Heart left ventricle (tissue), 16 donors: Measurements from ENCODE around the gene PARG. TPM values are rescaled to one million over a fixed set of nuclear protein-coding genes. Genes with fewer than 3 reads are reported as not detected.
"Not testable (repeated sequence)": the region's sequence is repeated elsewhere in the genome, so short reads cannot be mapped to it uniquely, and the experiment has no call there.

ENCODE experiments used
- ATAC-seq, 4 donors: fragments of 200-7000 bp; cut with Tn5 transposase; one replicate each; pipeline ENCODE4 v1.9.1; 2020 to 2022; ENCODE audit warnings: moderate library complexity in 4 of 4, mild to moderate bottlenecking in 3 of 4, moderate number of reproducible peaks in 1 of 4
- DNase-seq, 5 donors: peaks; one replicate each; pipeline ENCODE4 v3.0.0-alpha.2; 2020
- H3K27ac ChIP-seq, 12 donors: fragments of 200-600 bp; sonication (generic) in 4 of 12; one replicate each; pipeline versions ENCODE4 v1.5.0 to v1.8.0; 2016 to 2022; ENCODE audit warnings: mild to moderate bottlenecking in 2 of 12
- H3K27me3 ChIP-seq, 9 donors: fragments of 200-600 bp; sonication (generic) in 2 of 9; one replicate each; pipeline versions ENCODE4 v1.5.1 to v1.8.0; 2016 to 2022; ENCODE audit warnings: mild to moderate bottlenecking in 3 of 9
- H3K36me3 ChIP-seq, 9 donors: fragments of 200-600 bp; sonication (generic) in 2 of 9; one replicate each; pipeline versions ENCODE4 v1.5.0 to v1.8.0; 2018 to 2022; ENCODE audit warnings: mild to moderate bottlenecking in 2 of 9
- H3K4me1 ChIP-seq, 12 donors: fragments of 200-600 bp; sonication (generic) in 4 of 12; one replicate each; pipeline versions ENCODE4 v1.5.0 to v1.8.0; 2016 to 2022; ENCODE audit warnings: mild to moderate bottlenecking in 3 of 12
- H3K4me3 ChIP-seq, 12 donors: fragments of 200-600 bp; sonication (generic) in 4 of 12; one replicate each; pipeline versions ENCODE4 v1.5.0 to v1.8.0; 2017 to 2022; ENCODE audit warnings: mild to moderate bottlenecking in 9 of 12, moderate library complexity in 4 of 12
- H3K9me3 ChIP-seq, 12 donors: fragments of 200-600 bp; sonication (generic) in 4 of 12; one replicate each; pipeline versions ENCODE4 v1.5.0 to v1.8.0; 2016 to 2022; ENCODE audit warnings: mild to moderate bottlenecking in 1 of 12
- WGBS, 4 donors: extraction: QIAGEN DNeasy Blood & Tissue Kit in 2 of 4; methylation state at CpG; one replicate each; pipeline versions ENCODE4 v1.1.5 to v1.1.7; 2013 to 2018; 5-methylcytosine and 5-hydroxymethylcytosine counted together
- intact Hi-C, 10 donors: fragments of 100-400 bp; cut with DNase I; formaldehyde crosslinking; loops; one replicate each; pipeline versions ENCODE4 v1.11.1 to v1.14.2; 2022
- polyA plus RNA-seq, 2 donors: library from polyadenylated mRNA; stranded (reverse); fragments of 200-250 nt; gene quantifications; one replicate each; pipeline ENCODE4 v1.2.3, GENCODE V29; 2013
- total RNA-seq, 9 donors: library from RNA; depleted of rRNA in 2 of 9; stranded (reverse); fragments of >200 nt in 2 of 9; fragmentation: NEBNext Ultra II Directional in 3 of 9; extraction: Animal tissue kit (Norgen Biotek cat#: 25700) in 3 of 9; gene quantifications; one replicate each; pipeline versions ENCODE4 v1.1.0 to v1.2.4, GENCODE V29; 2016 to 2023
- donor health status: ischemic (EF 13 %, LVEDD 7.1; RV severe dilation, severe dysfunction).
- donor health status: healthy with polysubstance abuse.
- donor health status: DM: no; HTN: yes; CAD: no.
- donor health status: DM: no; HTN: no; CAD: no.
- donor health status: ischemic (EF 25% LVEDD 6.9; RV normal size, moderate dysfunction).
- donor health status: ischemic (EF 25% LVEDD 5.7; RV mildly dilated, moderate dysfunction).
- donor health status: healthy.
- donor health status: DM: yes; HTN: yes; CAD: no.
- donor health status: ischemic (EF 35%, LVEDD 5.7; RV mildly dilated, moderate dysfunction).
- donor health status: nonischemic (EF 11% LVEDD 7.7; RV severe dilation, severe dysfunction).
- donor health status: DM: yes; HTN: yes; CAD: no.
- donor health status: PGD.
- donor health status: ischemic (EF 29% LVEDD 5.4; RV normal size, mild dysfunction).
- donor health status: nonischemic (EF 23%, LVEDD 6.1; RV moderate dilation, normal function).

PARG gene
- total and polyA plus RNA-seq, 11 donors = 3.5 to 33.9 (median 25.7) TPM

- intact Hi-C loops = not testable (repeated sequence)
- H3K27ac ChIP-seq = peak overlapping the region in 1 of 12 donors; percentile 60
Observed at GRCh38 chr10:49948737-49949136, 6.9 kb upstream of the PARG start.

GRCh38 chr10:49948142-49948541, 6.3 kb upstream of the PARG start:
- H3K27me3 ChIP-seq, H3K4me3 ChIP-seq, H3K9me3 ChIP-seq, DNase-seq, intact Hi-C loops, H3K4me1 ChIP-seq: not testable (repeated sequence)
- H3K27ac ChIP-seq = peak overlapping the region in 1 of 12 donors; percentile 60
- ATAC-seq = peak; percentile 26 to 51 (median 44)
- H3K36me3 ChIP-seq = peaks cover 0 to 42% (median 14%) of the 10 kb centered on the region in 9 donors
- WGBS, 4 donors = 86 to 98% (median 95%) methylated on average over 1 of the region's 2 CpGs

More at GRCh38 chr10:49948737-49949136, 6.9 kb upstream of the PARG start:
- 92 to 99% (median 95%) methylated on average over 2 of the region's 2 CpGs for WGBS, 4 donors
- not testable (repeated sequence) for ATAC-seq, H3K27me3 ChIP-seq, H3K4me3 ChIP-seq, H3K4me1 ChIP-seq, DNase-seq, H3K9me3 ChIP-seq
- peaks cover 0 to 48% (median 16%) of the 10 kb centered on the region in 9 donors for H3K36me3 ChIP-seq

GRCh38 chr10:49943607-49944006, 1.8 kb upstream of the PARG start:
- DNase-seq, H3K9me3 ChIP-seq, intact Hi-C loops, H3K27me3 ChIP-seq, H3K4me3 ChIP-seq, ATAC-seq, H3K27ac ChIP-seq: not testable (repeated sequence)
- WGBS, 4 donors = 77 to 85% (median 82%) methylated on average over 2 of the region's 2 CpGs
- H3K36me3 ChIP-seq = peaks cover 0 to 31% (median 11%) of the 10 kb centered on the region in 9 donors
- peaks cover 0 to 30% (median 21%) of the 10 kb centered on the region in 12 donors for H3K4me1 ChIP-seq

DNA sequence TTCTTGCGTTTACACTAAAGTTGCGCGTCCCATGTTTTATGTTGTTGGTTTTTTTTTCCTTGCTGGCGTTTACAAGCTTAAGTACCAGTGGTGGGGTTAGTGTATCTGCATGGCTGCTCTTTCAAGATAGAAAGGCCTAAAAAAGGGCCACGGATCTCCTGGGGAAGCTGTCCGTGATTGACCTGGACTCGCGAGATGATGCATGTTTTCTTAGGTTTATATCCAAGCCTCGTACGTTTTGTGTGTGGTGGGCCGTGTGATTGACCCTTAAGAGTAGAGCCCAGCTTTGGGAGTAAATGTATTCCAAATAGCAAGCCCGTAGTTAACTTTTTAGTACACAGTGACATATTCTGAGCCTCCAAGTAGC, 495 bp upstream of the PARG start:
- H3K27ac ChIP-seq = peak overlapping the region in 11 of 12 donors; percentile 29 to 82 (median 77)
- DNase-seq, H3K9me3 ChIP-seq, H3K27me3 ChIP-seq, intact Hi-C loops: not testable (repeated sequence)
- H3K36me3 ChIP-seq = peaks cover 0 to 24% (median 11%) of the 10 kb centered on the region in 9 donors
- peak in 2 of 4 donors; percentile 8 to 32 for ATAC-seq
- H3K4me1 ChIP-seq = peaks cover 0 to 30% (median 21%) of the 10 kb centered on the region in 12 donors
- 0 to 1% (median 1%) methylated on average over 12 of the region's 12 CpGs for WGBS, 4 donors
- peak overlapping the region; percentile 71 to 92 (median 84) for H3K4me3 ChIP-seq

DNA sequence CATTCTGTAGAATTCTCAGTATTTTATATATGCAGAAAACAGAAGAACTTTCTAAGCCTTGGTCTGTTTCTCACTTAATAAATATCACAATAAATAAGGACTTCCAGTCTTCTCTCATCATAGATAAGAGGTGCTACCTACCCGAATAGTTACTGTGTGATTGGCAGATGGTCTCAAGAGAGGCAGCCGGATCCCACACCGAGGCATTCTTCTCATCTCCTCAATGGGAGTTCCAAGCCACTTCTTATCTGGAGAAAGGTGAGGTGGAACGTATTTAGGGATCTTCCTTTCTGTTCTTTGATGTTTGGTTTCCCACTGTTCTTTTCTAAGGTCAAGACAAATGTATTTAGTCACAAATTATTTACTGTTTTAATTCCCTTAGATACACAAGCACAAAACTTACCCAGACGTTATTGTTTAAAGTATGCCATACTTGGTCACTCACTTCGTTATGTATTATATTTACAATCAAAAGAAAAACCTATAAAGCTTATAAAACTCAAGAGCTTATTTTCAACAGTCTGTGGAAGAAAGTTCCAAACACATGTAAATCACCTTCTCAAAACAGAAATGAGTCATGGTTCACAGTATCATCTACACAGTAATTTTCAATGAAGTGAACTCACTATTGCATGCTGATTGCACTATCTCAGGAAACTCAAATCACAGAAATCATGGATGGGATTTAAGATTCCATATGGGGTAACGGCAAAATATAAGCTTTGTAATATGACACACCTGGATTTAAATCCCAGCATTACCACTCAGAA, 9.7 kb downstream of the PARG start:
- intact Hi-C loops, H3K4me3 ChIP-seq, H3K27ac ChIP-seq, H3K27me3 ChIP-seq, ATAC-seq, H3K4me1 ChIP-seq, DNase-seq, H3K9me3 ChIP-seq: not testable (repeated sequence)
- WGBS, 4 donors = 74 to 82% (median 77%) methylated on average over 7 of the region's 7 CpGs
- peaks cover 0 to 41% (median 7%) of the 10 kb centered on the region in 9 donors for H3K36me3 ChIP-seq

GRCh38 chr10:49931276-49931675, 10.6 kb downstream of the PARG start:
- 83 to 91% (median 86%) methylated on average over 4 to 5 of the region's 5 CpGs for WGBS, 4 donors
- H3K27me3 ChIP-seq, H3K27ac ChIP-seq, H3K4me1 ChIP-seq, H3K9me3 ChIP-seq, ATAC-seq, DNase-seq, H3K4me3 ChIP-seq, intact Hi-C loops: not testable (repeated sequence)
- peaks cover 0 to 48% (median 14%) of the 10 kb centered on the region in 9 donors for H3K36me3 ChIP-seq

GRCh38 chr10:49923572-49923971, 18.3 kb downstream of the PARG start:
- DNase-seq, H3K27me3 ChIP-seq, intact Hi-C loops, H3K9me3 ChIP-seq, ATAC-seq, H3K4me3 ChIP-seq, H3K4me1 ChIP-seq, H3K27ac ChIP-seq: not testable (repeated sequence)
- WGBS, 4 donors = 90 to 95% (median 93%) methylated on average over 4 of the region's 4 CpGs
- peaks cover 0 to 66% (median 15%) of the 10 kb centered on the region in 9 donors for H3K36me3 ChIP-seq

- H3K4me3 ChIP-seq, H3K4me1 ChIP-seq, DNase-seq, H3K9me3 ChIP-seq, H3K27ac ChIP-seq, intact Hi-C loops, ATAC-seq, H3K27me3 ChIP-seq: not testable (repeated sequence)
- H3K36me3 ChIP-seq = peaks cover 0 to 74% (median 24%) of the 10 kb centered on the region in 9 donors
- WGBS, 4 donors = 76 to 85% (median 79%) methylated on average over 4 of the region's 4 CpGs
Observed at GRCh38 chr10:49922041-49922440, 19.8 kb downstream of the PARG start.

DNA sequence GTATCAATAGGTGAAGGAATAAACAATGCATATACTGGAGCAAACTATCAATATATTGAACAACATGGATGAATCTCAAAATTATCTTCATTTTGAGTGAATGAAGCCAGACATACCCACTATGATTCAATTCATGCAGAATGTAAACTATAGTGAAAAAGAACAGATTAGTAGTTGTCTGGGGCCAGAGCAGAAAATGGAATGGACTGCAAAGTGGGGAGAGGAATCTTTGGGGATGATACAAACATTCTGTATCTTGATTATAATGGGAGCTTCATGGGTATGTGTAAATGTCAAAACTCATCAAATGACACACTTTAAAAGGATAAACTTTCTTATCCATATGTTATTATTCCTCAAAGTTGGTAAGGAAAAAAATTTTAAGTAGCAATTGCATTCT, 23.9 kb downstream of the PARG start:
- H3K27me3 ChIP-seq, ATAC-seq, H3K27ac ChIP-seq, H3K4me3 ChIP-seq, H3K9me3 ChIP-seq, H3K4me1 ChIP-seq, DNase-seq, intact Hi-C loops: not testable (repeated sequence)
- H3K36me3 ChIP-seq = peaks cover 0 to 79% (median 33%) of the 10 kb centered on the region in 9 donors

DNA sequence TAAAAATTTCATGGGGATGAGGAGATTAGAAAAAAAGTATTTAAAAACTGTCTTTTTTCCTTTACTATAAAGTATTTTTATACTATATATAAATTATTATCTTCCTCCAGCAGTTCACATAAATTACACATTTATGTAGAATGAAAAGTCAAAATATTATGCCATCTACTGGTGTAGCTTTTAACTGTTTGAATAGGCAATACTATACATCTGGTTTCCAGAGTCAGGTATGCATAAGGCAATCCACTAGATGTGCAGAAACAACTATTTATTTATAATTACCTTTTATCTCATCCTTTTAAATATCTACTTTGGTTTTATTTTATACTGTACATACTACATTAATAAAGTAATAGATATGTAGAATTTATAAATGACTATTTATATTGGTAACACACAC, 25.4 kb downstream of the PARG start:
- H3K27ac ChIP-seq, H3K27me3 ChIP-seq, ATAC-seq, H3K4me1 ChIP-seq, H3K4me3 ChIP-seq, DNase-seq, intact Hi-C loops, H3K9me3 ChIP-seq: not testable (repeated sequence)
- H3K36me3 ChIP-seq = peaks cover 0 to 75% (median 27%) of the 10 kb centered on the region in 9 donors

DNA sequence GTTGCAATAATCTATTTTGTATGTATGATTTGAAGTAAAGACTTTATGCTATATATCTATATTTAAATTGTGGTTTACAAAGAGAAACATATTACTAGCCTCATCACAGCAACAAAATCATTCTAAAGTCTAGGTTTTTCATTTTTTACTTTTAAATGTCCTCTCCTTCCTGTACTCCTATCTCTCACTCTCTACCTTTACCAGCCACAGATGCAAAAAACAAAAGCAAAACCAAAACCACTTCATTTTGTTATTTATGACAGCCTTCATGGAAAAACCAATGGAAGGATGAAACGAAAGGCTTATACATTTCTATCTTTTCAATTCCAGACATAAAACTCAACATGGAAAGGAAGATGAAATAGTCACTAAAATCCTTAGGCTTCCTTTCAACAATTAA, 31.5 kb downstream of the PARG start:
- H3K27me3 ChIP-seq, H3K4me1 ChIP-seq, H3K27ac ChIP-seq, H3K9me3 ChIP-seq, DNase-seq, ATAC-seq, intact Hi-C loops, H3K4me3 ChIP-seq: not testable (repeated sequence)
- peaks cover 0 to 36% (median 11%) of the 10 kb centered on the region in 9 donors for H3K36me3 ChIP-seq
- WGBS, 4 donors = no CpG with 5 or more reads among the region's 1 CpG
